ENCODE measurements around the gene HMGB2. TPM values are rescaled to one million over a fixed set of nuclear protein-coding genes. Genes with fewer than 3 reads are reported as not detected.

HMGB2 gene
- total RNA-seq, 1 experiment from 2014 or later, result 111 TPM

DNA sequence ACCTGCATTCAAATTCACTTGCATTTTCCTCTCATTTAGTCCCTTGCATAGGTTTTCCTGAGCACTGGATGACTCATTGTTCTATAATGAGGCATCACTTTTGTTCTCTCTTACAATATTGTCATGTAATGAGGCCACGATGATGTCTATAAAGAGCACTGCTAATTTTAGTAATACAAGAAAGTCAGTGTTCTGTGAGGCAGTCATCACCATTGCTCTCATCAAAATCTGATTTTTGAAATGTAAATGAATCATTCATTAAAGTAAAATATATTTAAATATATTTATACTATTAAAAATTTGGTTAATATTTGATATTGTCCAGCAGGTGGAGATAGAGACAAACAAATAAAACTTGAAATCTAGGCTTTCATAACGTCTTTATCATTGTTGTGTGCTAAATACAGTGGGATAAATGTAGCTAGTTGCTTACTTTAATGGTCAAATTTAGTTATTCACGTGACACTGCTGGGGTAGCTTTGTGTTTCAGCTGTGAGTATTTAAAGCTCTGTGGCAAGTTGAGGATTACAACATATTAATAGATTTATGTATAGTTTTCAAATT, 15.4 kb downstream of the HMGB2 start:
- no peaks in the 10 kb centered on the region for H3F3A ChIP-seq (ENCODE audit: low read length, unreplicated experiment)
- H3K79me2 ChIP-seq (ENCODE audit: low read length), result no peaks in the 10 kb centered on the region
- intact Hi-C loops (cut with micrococcal nuclease), result loop anchor here (1.0 kb wide), 3 partner anchors 42 to 176 kb away; no protein-coding TSS in a partner anchor
- H3K27me3 ChIP-seq (ENCODE audit: low read length), result no peaks in the 10 kb centered on the region
- no peak overlapping the region for H3K4me3 ChIP-seq (ENCODE audit: low read length)
- no peak overlapping the region for H3K27ac ChIP-seq (ENCODE audit: low read length)
- H3K9me2 ChIP-seq (replicated peaks; ENCODE audit: low read length), result no peaks in the 10 kb centered on the region
- POLR2A ChIA-PET (ENCODE audit: unreplicated experiment), result no interaction called here
- no peak overlapping the region for H3K9ac ChIP-seq (ENCODE audit: low read length)
- ATAC-seq (peak; percentile 67), DNase-seq (peak; percentile 56)
- no peaks in the 10 kb centered on the region for H3K9me3 ChIP-seq (ENCODE audit: low read length)
- H3K4me1 ChIP-seq (ENCODE audit: insufficient read depth, low read length), result peaks cover 9% of the 10 kb centered on the region
- CTCF ChIA-PET, result interaction anchor here (0.6 to 1.2 kb wide), 5 partner anchors 15 to 175 kb away, joined by 3 to 6 read pairs (median 3); partner anchors contain the start of gene HMGB2
- TF ChIP-seq, protein P1, sequence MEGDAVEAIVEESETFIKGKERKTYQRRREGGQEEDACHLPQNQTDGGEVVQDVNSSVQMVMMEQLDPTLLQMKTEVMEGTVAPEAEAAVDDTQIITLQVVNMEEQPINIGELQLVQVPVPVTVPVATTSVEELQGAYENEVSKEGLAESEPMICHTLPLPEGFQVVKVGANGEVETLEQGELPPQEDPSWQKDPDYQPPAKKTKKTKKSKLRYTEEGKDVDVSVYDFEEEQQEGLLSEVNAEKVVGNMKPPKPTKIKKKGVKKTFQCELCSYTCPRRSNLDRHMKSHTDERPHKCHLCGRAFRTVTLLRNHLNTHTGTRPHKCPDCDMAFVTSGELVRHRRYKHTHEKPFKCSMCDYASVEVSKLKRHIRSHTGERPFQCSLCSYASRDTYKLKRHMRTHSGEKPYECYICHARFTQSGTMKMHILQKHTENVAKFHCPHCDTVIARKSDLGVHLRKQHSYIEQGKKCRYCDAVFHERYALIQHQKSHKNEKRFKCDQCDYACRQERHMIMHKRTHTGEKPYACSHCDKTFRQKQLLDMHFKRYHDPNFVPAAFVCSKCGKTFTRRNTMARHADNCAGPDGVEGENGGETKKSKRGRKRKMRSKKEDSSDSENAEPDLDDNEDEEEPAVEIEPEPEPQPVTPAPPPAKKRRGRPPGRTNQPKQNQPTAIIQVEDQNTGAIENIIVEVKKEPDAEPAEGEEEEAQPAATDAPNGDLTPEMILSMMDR (conservative IDR thresholded peaks at IDR 0.05; ENCODE audit: low read depth, low read length), result 0 out of 2 replicates have a peak, but pooled peaks have one; percentile 18
- no peak for TF ChIP-seq EZH2 (IDR thresholded peaks at IDR 0.05; ENCODE audit: low read length, unreplicated experiment)
- no peak overlapping the region for H2AFZ ChIP-seq (ENCODE audit: low read length)
- H3K36me3 ChIP-seq (ENCODE audit: low read depth, low read length), result peaks cover 4% of the 10 kb centered on the region; the same call in 1 of the 2 replicates
- BruUV-seq (replicated peaks), result no TSS peak
- no peak overlapping the region for H3K4me2 ChIP-seq (ENCODE audit: low read length)
- no peaks in the 10 kb centered on the region for H4K20me1 ChIP-seq (ENCODE audit: low read length)

DNA sequence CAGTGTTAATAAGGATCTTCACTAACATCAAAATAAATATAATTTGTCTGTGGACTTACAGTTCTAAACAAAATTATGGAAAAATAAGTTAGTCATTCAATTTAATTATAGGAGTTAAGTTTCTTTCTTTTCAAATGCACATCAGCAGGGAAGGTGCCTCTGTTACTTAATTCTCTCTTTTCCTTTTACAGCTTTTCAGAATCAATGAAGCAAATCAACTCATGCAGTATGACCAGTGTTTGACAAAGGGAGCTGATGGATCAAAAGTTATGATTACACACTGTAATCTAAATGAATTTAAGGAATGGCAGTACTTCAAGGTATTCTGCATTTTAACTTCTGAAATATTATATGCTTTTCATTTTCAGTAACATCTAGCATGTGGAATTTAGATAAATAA, 15.9 kb downstream of the HMGB2 start:
- no peaks in the 10 kb centered on the region for H3F3A ChIP-seq (ENCODE audit: low read length, unreplicated experiment)
- TF ChIP-seq, protein P1 (conservative IDR thresholded peaks at IDR 0.05; ENCODE audit: low read depth, low read length), result no peak
- no peak for TF ChIP-seq EZH2 (IDR thresholded peaks at IDR 0.05; ENCODE audit: low read length, unreplicated experiment)
- no peak for TF ChIP-seq EZH2phosphoT487 (IDR thresholded peaks at IDR 0.05; ENCODE audit: borderline replicate concordance, low read length)
- H3K79me2 ChIP-seq (ENCODE audit: low read length), result no peaks in the 10 kb centered on the region
- peaks cover 9% of the 10 kb centered on the region for H3K4me1 ChIP-seq (ENCODE audit: insufficient read depth, low read length)
- no peak overlapping the region for H2AFZ ChIP-seq (ENCODE audit: low read length)
- H3K4me2 ChIP-seq (ENCODE audit: low read length), result no peak overlapping the region
- H3K27ac ChIP-seq (ENCODE audit: low read length), result no peak overlapping the region
- POLR2A ChIA-PET (ENCODE audit: unreplicated experiment), result no interaction called here
- ATAC-seq (no peak), DNase-seq (no peak)
- no peak overlapping the region for H3K9ac ChIP-seq (ENCODE audit: low read length)
- peaks cover 4% of the 10 kb centered on the region; the same call in 1 of the 2 replicates for H3K36me3 ChIP-seq (ENCODE audit: low read depth, low read length)
- no peaks in the 10 kb centered on the region for H3K9me2 ChIP-seq (replicated peaks; ENCODE audit: low read length)
- CTCF ChIA-PET, result interaction anchor here (1.0 kb wide), 1 partner anchor 176 kb away, joined by 3 read pairs; no protein-coding TSS in a partner anchor
- intact Hi-C loops (cut with micrococcal nuclease), result loop anchor here (1.0 kb wide), 2 partner anchors 99 to 176 kb away; no protein-coding TSS in a partner anchor
- no peaks in the 10 kb centered on the region for H3K9me3 ChIP-seq (ENCODE audit: low read length)
- no TSS peak for BruUV-seq (replicated peaks)
- no peaks in the 10 kb centered on the region for H3K27me3 ChIP-seq (ENCODE audit: low read length)
- no peak overlapping the region for H3K4me3 ChIP-seq (ENCODE audit: low read length)
- no peaks in the 10 kb centered on the region for H4K20me1 ChIP-seq (ENCODE audit: low read length)

DNA sequence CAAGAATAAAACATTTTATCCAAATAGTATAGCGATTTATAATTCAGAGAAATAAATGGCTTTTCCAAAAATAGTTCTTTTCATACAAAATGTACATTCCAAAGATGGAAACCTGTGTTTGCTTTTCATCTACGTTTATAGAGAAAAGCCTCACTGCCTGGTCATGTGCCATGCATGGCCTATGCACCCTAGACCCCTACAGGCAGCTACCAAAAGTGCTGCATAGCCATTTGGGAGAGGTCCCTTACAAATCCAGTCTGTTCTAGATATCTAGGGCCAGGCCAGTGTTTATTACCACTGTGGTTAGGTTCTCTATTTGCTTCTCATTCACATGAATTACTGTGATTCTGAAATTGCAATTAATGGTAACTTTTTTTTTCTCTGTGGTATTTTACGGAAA, 17.2 kb downstream of the HMGB2 start:
- ChIA-PET CTCF (no interaction called here), POLR2A (ENCODE audit: unreplicated experiment) (no interaction called here)
- H3K9ac ChIP-seq (ENCODE audit: low read length), result no peak overlapping the region

More for the DNA sequence above, 17.2 kb downstream of the HMGB2 start:
- Histone ChIP-seq H3K27ac (ENCODE audit: low read length) (no peak overlapping the region), H3K4me2 (ENCODE audit: low read length) (no peak overlapping the region), H3K36me3 (ENCODE audit: low read depth, low read length) (peaks cover 4% of the 10 kb centered on the region; the same call in 1 of the 2 replicates), H3F3A (ENCODE audit: low read length, unreplicated experiment) (no peaks in the 10 kb centered on the region), H3K4me3 (ENCODE audit: low read length) (no peak overlapping the region), H3K9me3 (ENCODE audit: low read length) (no peaks in the 10 kb centered on the region), H3K9me2 (replicated peaks; ENCODE audit: low read length) (no peaks in the 10 kb centered on the region), H2AFZ (ENCODE audit: low read length) (no peak overlapping the region), H3K79me2 (ENCODE audit: low read length) (no peaks in the 10 kb centered on the region), H3K27me3 (ENCODE audit: low read length) (no peaks in the 10 kb centered on the region), H3K4me1 (ENCODE audit: insufficient read depth, low read length) (peaks cover 9% of the 10 kb centered on the region), H4K20me1 (ENCODE audit: low read length) (no peaks in the 10 kb centered on the region)
- DNase-seq (no peak), ATAC-seq (0 out of 2 replicates have a peak, but pooled peaks have one; percentile 24)
- intact Hi-C loops (cut with micrococcal nuclease), result no loop called here
- TF ChIP-seq EZH2phosphoT487 (IDR thresholded peaks at IDR 0.05; ENCODE audit: borderline replicate concordance, low read length), result no peak
- TF ChIP-seq, protein P1 (conservative IDR thresholded peaks at IDR 0.05; ENCODE audit: low read depth, low read length), result 0 out of 2 replicates have a peak, but pooled peaks have one; percentile 15
- no TSS peak for BruUV-seq (replicated peaks)

All from PC-3 (cell line).